HG03097 (cell line): ENCODE measurements around the gene PAX5.

Source experiments
- ATAC-seq: cut with Tn5 transposase; IDR thresholded peaks from one replicate; pipeline ENCODE4 v1.9.1; 2021; ENCODE audit not compliant: unreplicated experiment, low FRiP score

The PAX5 gene

DNA sequence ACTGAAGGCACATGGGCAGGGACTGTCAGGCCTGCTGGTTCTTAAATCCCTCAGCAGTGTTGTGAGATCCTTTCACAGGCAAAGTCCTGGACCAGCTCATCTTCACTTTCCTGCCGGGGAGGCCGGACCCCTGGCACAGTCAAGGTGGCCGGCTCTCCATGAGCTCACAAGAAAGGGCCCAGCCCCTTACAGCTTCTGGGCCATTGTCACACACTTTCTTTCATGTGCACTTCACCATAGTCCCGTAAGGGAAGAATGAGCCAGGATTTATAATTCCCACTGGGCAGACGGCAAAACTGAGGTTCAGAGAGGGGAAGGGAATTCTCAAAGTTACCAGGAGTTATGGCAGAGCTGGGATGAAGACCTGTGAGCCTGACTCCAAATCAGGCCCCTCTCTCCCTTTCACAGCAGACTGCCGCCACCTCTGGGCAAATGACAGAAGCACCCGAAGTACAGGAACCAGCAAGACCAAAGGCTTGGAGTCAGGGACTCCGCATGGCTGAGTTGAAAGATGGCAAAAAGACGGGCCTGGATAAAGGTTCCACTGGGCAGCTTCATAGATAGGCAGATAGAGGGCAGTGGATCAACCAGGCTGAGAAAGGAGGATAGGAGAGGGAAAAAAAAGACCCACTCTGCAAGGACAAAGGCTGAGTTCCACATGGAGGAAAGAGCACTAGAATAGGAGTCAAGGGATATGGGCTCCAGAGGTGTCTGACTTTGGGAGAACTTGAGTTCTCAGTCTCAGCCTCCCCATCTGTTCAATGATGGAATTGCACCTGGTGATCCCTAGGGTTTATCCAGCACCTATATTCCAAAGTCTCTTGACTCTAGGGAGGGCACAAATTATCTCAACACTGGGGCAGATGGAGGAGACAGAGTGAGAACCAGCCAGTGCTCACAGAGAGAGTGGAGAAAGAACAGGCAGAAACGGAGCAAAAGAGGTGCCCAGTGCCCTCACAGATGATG, 128.7 kb downstream of the PAX5 start:
- no peak for ATAC-seq

GRCh38 chr9:36903541-36904435, 130.3 kb downstream of the PAX5 start:
- no peak for ATAC-seq

DNA sequence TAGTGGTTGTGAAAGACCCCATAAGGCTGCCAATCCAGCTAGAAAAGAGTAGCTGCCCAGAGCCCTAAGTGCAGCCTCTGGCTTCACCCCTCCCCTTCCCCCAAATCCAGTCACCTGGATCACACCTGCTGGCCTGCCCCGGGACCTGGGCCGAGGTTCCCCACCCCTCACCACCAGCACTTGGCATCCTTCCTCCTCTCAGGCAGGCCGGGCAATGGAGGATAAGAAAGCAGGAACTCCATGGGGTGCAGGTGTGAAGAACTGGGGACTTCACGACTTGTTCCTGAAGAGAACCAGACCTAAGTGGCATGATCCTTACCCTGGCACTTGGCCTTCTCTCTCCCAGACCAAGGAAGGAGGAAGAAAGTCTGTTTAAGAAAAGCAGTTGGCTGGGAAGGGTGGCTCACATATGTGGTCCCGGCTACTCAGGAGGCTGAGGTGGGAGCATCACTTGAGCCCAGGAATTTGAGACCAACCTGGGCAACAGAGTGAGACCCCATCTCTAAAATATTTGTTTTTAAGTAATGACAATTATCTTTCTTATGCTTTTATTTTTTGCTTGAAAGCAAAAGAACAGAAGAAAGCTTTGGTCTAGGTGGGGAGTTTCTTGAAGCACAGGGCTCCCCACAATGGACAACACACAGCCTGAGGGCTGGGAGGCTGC, 131.1 kb downstream of the PAX5 start:
- ATAC-seq, result no peak

- ATAC-seq, result no peak
These were observed 131.9 kb downstream of the PAX5 start for GRCh38 chr9:36902080-36902716.

DNA sequence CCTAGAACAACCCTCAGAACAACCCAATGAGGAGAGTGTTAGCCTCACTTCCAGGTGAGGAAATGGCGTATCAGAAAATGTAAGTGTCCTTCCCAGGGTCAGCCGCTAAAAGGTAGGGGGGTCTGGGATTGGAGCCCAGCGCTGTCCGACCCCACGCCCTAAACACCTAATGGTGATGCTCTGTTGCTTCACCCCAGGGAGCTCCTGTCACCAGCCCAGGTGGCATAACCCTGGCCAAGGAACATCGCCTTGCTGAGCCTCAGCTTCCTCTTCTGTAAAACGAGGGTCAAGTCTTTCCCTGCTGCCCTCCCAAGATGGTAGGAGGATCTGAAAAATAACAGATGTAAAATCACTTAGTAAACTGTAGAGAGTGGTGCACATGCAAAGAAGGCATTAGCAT, 132.5 kb downstream of the PAX5 start:
- no peak for ATAC-seq

DNA sequence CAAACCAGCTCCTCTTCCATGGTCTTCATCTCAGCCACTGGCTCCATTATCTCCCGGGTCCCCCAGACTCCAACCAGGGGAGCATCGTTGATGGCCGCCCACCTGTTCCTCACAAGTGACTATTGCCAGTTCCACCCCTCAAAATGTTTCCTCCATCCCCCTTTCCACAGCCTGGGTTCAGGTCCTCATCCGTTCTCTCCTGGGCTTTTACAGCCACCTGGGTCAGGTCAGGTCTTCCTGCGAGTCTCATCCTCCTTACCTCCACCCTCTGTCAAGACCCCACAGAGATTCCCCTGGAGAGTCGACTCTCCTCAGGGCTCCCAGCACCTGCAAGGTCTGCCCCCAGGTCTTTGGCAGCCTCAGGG, 133.2 kb downstream of the PAX5 start:
- ATAC-seq, result no peak

GRCh38 chr9:36900136-36900855, 133.8 kb downstream of the PAX5 start:
- ATAC-seq, result no peak

DNA sequence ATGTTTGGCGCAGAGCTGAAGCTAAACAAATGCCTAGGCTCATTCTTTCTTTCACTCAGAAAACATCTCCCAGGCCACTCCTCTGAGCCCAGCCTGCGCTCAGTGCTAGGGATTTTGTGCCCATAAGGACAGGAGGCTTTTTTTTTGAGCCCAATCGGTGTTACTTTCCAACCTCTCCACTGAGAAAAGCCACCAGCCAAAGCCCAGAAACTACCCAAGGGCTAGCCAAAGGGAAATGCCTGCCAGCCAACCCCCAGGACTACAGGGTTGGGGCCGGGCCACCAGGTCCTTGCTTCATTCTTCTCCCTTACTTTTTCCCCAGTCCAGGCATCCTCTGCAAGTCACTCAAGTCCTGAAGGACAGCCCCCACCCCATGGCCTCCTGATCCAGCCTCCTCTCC, 134.7 kb downstream of the PAX5 start:
- no peak for ATAC-seq

DNA sequence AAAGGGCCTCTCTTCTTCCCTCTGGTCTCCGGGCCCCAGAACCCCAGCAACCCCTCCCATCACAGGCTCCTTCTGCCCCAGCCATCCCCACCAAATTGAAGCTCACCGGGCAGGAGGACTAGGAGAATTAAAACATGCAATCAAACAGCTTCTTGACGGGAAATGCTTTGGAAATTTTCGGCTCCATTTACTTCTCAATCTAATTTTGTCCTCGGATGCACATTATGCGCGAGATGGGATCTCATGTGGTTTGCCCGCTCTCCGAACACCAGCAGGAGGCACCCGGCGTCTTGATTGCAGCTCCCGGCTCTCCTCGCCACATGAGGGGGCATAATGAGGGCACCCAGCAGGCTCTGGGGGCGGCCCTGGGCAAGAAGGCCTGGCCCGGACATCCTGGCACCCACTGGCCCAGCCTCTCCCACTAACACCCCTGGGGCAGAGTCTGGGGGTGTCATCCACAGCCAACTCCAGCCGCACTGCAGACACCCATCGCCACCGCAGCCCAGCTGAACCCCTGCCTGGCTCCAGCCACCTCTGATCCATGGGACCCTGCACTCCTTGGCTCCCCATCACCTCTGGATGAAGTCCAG, 135.5 kb downstream of the PAX5 start:
- ATAC-seq, result no peak

DNA sequence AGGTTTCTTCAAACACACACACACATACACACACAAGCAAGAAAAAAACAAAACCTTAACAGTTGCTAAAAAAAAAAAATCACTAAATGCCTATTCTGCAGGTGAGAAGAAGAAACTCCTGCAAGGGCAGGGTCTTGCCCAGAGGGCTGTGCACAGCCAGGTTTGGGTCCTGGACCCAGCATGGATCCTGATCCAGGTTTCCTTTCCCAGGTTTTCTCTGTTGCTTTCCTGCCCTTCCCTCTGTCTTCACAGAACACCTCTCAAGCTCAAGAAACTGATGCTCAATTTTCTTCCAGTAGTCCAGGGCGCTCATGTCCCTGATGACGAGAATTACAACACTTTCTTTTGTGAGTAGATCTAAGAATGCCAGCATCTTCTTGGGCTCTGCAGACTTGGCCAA, 136.6 kb downstream of the PAX5 start:
- no peak for ATAC-seq

GRCh38 chr9:36897019-36897418, 137.0 kb downstream of the PAX5 start:
- ATAC-seq, result no peak

- no peak for ATAC-seq
These were observed 137.8 kb downstream of the PAX5 start for GRCh38 chr9:36896296-36896695.

GRCh38 chr9:36895744-36896260, 138.3 kb downstream of the PAX5 start:
- no peak for ATAC-seq

DNA sequence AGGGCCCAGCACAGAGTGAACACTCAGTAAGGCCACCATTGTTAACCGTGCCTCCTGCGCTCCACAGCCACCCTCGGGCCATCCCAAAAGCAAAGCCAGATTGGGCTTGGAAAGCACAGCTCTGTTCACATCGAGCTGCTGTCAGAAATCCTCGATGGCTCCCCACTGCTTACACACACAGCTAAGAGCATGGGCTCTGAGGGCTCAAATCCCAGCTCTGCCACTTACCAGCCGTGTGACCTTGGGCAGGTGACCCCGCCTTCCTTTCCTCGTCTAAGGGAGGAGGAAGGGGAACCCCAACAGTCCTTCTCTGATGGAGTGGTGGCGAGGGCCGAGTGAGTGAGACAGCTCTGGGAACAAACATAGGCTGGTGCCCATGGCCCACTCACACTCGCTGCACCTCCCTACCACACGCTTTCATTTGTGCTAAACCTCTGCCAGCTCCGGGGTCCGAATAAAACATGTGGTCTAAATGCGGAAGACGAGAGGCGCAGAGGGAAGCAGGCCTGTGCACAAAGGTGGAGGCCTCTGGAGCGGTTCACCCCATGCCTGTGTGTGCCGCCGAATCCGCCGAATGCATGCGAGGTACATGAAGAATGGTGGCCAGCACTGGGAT, 139.3 kb downstream of the PAX5 start:
- ATAC-seq, result no peak

DNA sequence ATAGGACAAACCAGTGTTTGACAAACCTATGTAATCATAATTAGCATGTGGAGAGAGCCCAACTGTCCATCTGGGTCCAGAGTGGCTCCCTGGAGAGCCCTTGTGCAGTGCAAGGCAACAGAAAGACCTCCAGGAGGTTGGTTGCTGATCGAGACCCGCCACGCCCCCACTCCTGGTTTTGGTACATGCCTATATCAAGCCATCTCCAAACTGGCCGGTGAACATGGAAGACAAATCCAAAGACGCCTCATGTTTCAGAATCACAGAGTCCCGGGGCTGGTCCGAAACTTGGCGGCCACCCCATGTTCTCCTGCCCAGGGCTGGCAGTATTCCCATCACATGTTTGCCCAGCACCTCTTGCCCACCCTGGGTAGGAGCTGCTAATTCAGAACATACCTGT, 140.2 kb downstream of the PAX5 start:
- ATAC-seq, result no peak

- ATAC-seq, result no peak
These were observed 140.9 kb downstream of the PAX5 start for GRCh38 chr9:36893184-36893583.

- no peak for ATAC-seq
These were observed 141.8 kb downstream of the PAX5 start for GRCh38 chr9:36892279-36892678.

GRCh38 chr9:36891341-36891811, 142.7 kb downstream of the PAX5 start:
- ATAC-seq, result no peak

GRCh38 chr9:36889844-36890243, 144.2 kb downstream of the PAX5 start:
- no peak for ATAC-seq
